Panc1 (cell line): ENCODE measurements around the gene ASCC1. TPM values are rescaled to one million over a fixed set of nuclear protein-coding genes. Genes with fewer than 3 reads are reported as not detected.
A peak's percentile ranks its signal among the peaks of the same experiment; 100 is the strongest.

Experiments used
- ATAC-seq: fragments of 200-7000 bp; cut with Tn5 transposase; 2 replicates; pipeline ENCODE4 v1.9.1; 2020; ENCODE audit warnings: mild to moderate bottlenecking, moderate library complexity
- BruUV-seq: library from RNA; stranded (reverse); fragments of 400-500 nt; replicated peaks from 2 replicates; lab custom pipeline; 2021; lab: Mats Ljungman, UMichigan
- CTCF ChIA-PET: fragments of 300-600 bp; sonication (Branson Sonifier 250); formaldehyde crosslinking; loops from one replicate; lab custom pipeline; 2022; ENCODE audit warnings: antibody characterized with exemption; lab: Charles Lee
- POLR2A ChIA-PET: fragments of 300-600 bp; sonication (Branson Sonifier 250); formaldehyde crosslinking; loops from one replicate; lab custom pipeline; 2022; ENCODE audit warnings: antibody characterized with exemption; lab: Charles Lee
- DNase-seq: peaks from one replicate; pipeline ENCODE4 v3.0.0-alpha.2; 2010; ENCODE audit warnings: low read depth, low spot score
- H3K27ac ChIP-seq: 2 replicates; pipeline ENCODE4 v1.5.1; 2011; ENCODE audit warnings: mild to moderate bottlenecking, low read length, inconsistent platforms
- H3K27me3 ChIP-seq: fragments of 200-500 bp; sonication (Bioruptor generic); 2 replicates; pipeline ENCODE4 v1.6.0; 2014; ENCODE audit warnings: low read length, inconsistent platforms; ENCODE audit not compliant: control insufficient read depth, insufficient read depth
- H3K36me3 ChIP-seq: fragments of 200-500 bp; sonication (Bioruptor generic); 2 replicates; pipeline ENCODE4 v1.5.1; 2014; ENCODE audit warnings: inconsistent platforms, mild to moderate bottlenecking, low read length, moderate library complexity; ENCODE audit not compliant: control insufficient read depth, insufficient read depth
- H3K4me1 ChIP-seq: 2 replicates; pipeline ENCODE4 v1.5.1; 2011; ENCODE audit warnings: inconsistent platforms, mild to moderate bottlenecking, low read length, moderate library complexity; ENCODE audit not compliant: control insufficient read depth, insufficient read depth
- H3K4me3 ChIP-seq, 2 experiments: 2 replicates each; pipeline ENCODE4 v1.5.1; 2011 to 2012; ENCODE audit warnings: low read depth in 2 of 2, low read length in 2 of 2, mild to moderate bottlenecking in 2 of 2, inconsistent platforms in 1 of 2, moderate library complexity in 1 of 2
- H3K9me3 ChIP-seq: fragments of 200-500 bp; sonication (Bioruptor generic); 2 replicates; pipeline ENCODE4 v1.5.1; 2014; ENCODE audit warnings: low read depth, mild to moderate bottlenecking, inconsistent platforms, low read length, moderate library complexity; ENCODE audit not compliant: control insufficient read depth, insufficient read depth
- CTCF ChIP-seq: fragments of 450-650 bp; IDR thresholded peaks from 2 replicates; pipeline ENCODE4 v1.5.1; 2017; ENCODE audit warnings: mild to moderate bottlenecking
- POLR2AphosphoS5 ChIP-seq: IDR thresholded peaks from 2 replicates; pipeline ENCODE4 v1.6.1; 2012; ENCODE audit warnings: mild to moderate bottlenecking, low read depth, low read length, moderate library complexity
- REST ChIP-seq, 2 experiments: IDR thresholded peaks; 2 replicates each; pipeline ENCODE4 v1.6.1; 2011 to 2012; ENCODE audit warnings: low read depth in 2 of 2, control low read depth in 1 of 2, low read length in 1 of 2, mild to moderate bottlenecking in 1 of 2, moderate library complexity in 1 of 2; ENCODE audit not compliant: insufficient read depth in 1 of 2
- SIN3A ChIP-seq: IDR thresholded peaks from 2 replicates; pipeline ENCODE4 v1.6.1; 2012; ENCODE audit warnings: low read depth, mild to moderate bottlenecking, low read length, moderate library complexity, borderline replicate concordance; ENCODE audit not compliant: insufficient read depth
- TCF7L2 ChIP-seq: IDR thresholded peaks from 2 replicates; pipeline ENCODE4 v1.6.1; 2011; ENCODE audit warnings: mild to moderate bottlenecking, low read depth, low read length, inconsistent platforms
- in situ Hi-C: cut with HindIII; loops from 2 replicates; pipeline ENCODE4 v1.10.0; 2016; ENCODE audit warnings: low sequenced_read_pairs, low pct_unique_long_range_greater_than_20kb
- intact Hi-C: fragments of 100-400 bp; cut with micrococcal nuclease; formaldehyde crosslinking; loops from one replicate; pipeline ENCODE4 v1.10.0; 2022; ENCODE audit not compliant: unreplicated experiment
- total RNA-seq: library from RNA; stranded (reverse); gene quantifications from one replicate; pipeline ENCODE4 v1.2.1, GENCODE V29; 2021; ENCODE audit not compliant: unreplicated experiment

ASCC1 gene
- total RNA-seq, 1 experiment from 2014 or later: 114 TPM

- POLR2A ChIA-PET: interaction anchor here (0.6 to 0.7 kb wide), 3 partner anchors 23 to 344 kb away, joined by 3 to 10 read pairs (median 5); no protein-coding TSS in a partner anchor
- no peak overlapping the region for H3K4me3 ChIP-seq
Measured at GRCh38 chr10:72171175-72171630, 44.9 kb downstream of the ASCC1 start.

GRCh38 chr10:72170733-72171132, 45.3 kb downstream of the ASCC1 start:
- POLR2A ChIA-PET: interaction anchor here (0.7 kb wide), 2 partner anchors 23 to 179 kb away, joined by 3 to 5 read pairs; no protein-coding TSS in a partner anchor
- in situ Hi-C loops (no loop called here), intact Hi-C loops (loop anchor here (5.0 kb wide), 1 partner anchor 47 kb away; the partner anchor contains the start of genes ANAPC16 and ASCC1)
- no peak for ATAC-seq
- no peaks in the 10 kb centered on the region for H3K9me3 ChIP-seq
- H3K27ac ChIP-seq: peak overlapping the region; percentile 100
- peaks cover 4% of the 10 kb centered on the region; the same call in 1 of the 2 replicates for H3K36me3 ChIP-seq
- H3K4me1 ChIP-seq: peaks cover 83% of the 10 kb centered on the region
- no peak overlapping the region for H3K4me3 ChIP-seq
- no TSS peak for BruUV-seq
- no peaks in the 10 kb centered on the region for H3K27me3 ChIP-seq
- TF ChIP-seq REST (IDR thresholded peaks at IDR 0.05; ENCODE audit: insufficient read depth in 1 of 2, low read depth in 2 of 2, low read length in 1 of 2): no peak
- TF ChIP-seq CTCF: no peak
- no peak for TF ChIP-seq TCF7L2
- TF ChIP-seq POLR2AphosphoS5: no peak
- TF ChIP-seq SIN3A: no peak; the same call in 1 of the 2 replicates
- no peak for DNase-seq
- CTCF ChIA-PET: no interaction called here

More at GRCh38 chr10:72171175-72171630, 44.9 kb downstream of the ASCC1 start:
- Histone ChIP-seq H3K36me3 (peaks cover 5% of the 10 kb centered on the region; the same call in 1 of the 2 replicates), H3K27me3 (no peaks in the 10 kb centered on the region), H3K9me3 (no peaks in the 10 kb centered on the region), H3K27ac (peak overlapping the region; percentile 100), H3K4me1 (peaks cover 83% of the 10 kb centered on the region)
- ATAC-seq: peak; percentile 74
- in situ Hi-C loops: no loop called here
- peak; percentile 94 for TF ChIP-seq POLR2AphosphoS5
- peak; percentile 87 for TF ChIP-seq TCF7L2
- no peak for TF ChIP-seq CTCF
- peak; percentile 73; the same call in 1 of the 2 replicates for TF ChIP-seq SIN3A
- TF ChIP-seq REST (IDR thresholded peaks at IDR 0.05; ENCODE audit: insufficient read depth in 1 of 2, low read depth in 2 of 2, low read length in 1 of 2): 0 out of 4 replicates have a peak, but pooled peaks of 1 of the 2 experiments have one; percentile 16
- intact Hi-C loops: loop anchor here (5.0 kb wide), 1 partner anchor 46 kb away; the partner anchor contains the start of genes ANAPC16 and ASCC1
- no TSS peak for BruUV-seq
- CTCF ChIA-PET: no interaction called here
- peak; percentile 80 for DNase-seq
